ENCODE results near the gene HYAL1. TPM values are rescaled to one million over a fixed set of nuclear protein-coding genes. Genes with fewer than 3 reads are reported as not detected.
A peak's percentile ranks its signal among the peaks of the same experiment; 100 is the strongest.

The HYAL1 gene
- total and polyA plus RNA-seq, 2 donors, result 0.09 to 1.8 TPM

GRCh38 chr3:50320853-50321335, 17.5 kb upstream of the HYAL1 start:
- Histone ChIP-seq H3K9me3 (ENCODE audit: control insufficient read depth in 2 of 2, insufficient read depth in 1 of 2, low read length in 1 of 2) (no peaks in the 10 kb centered on the region), H3K4me1 (ENCODE audit: control insufficient read depth in 2 of 2, insufficient read depth in 2 of 2, low read length in 2 of 2) (peaks cover 8 to 30% of the 10 kb centered on the region in 2 donors), H3K4me3 (ENCODE audit: low read length in 2 of 2) (peak overlapping the region; percentile 71 to 75), H3K27me3 (ENCODE audit: control insufficient read depth in 2 of 2, insufficient read depth in 1 of 2, low read length in 1 of 2) (no peaks in the 10 kb centered on the region), H3K27ac (ENCODE audit: low read depth in 1 of 2, low read length in 1 of 2) (peak overlapping the region in 1 of 2 donors; percentile 44), H3K36me3 (ENCODE audit: control insufficient read depth in 2 of 2, insufficient read depth in 2 of 2, low read length in 1 of 2) (peaks cover 13 to 14% of the 10 kb centered on the region in 2 donors)
- under 1% methylated on average over 45 of the region's 45 CpGs for WGBS
- peak in 6 of 9 donors; percentile 67 to 86 (median 78) for DNase-seq (ENCODE audit: low read depth in 6 of 9, low spot score in 9 of 9)

- DNase-seq (ENCODE audit: low read depth in 6 of 9, low spot score in 9 of 9), result no peak
- peaks cover 5 to 7% of the 10 kb centered on the region in 2 donors for H3K36me3 ChIP-seq (ENCODE audit: control insufficient read depth in 2 of 2, insufficient read depth in 2 of 2, low read length in 1 of 2)
- 98% methylated on average over 29 of the region's 29 CpGs for WGBS
These were observed 16.7 kb upstream of the HYAL1 start for GRCh38 chr3:50319894-50320625.

GRCh38 chr3:50319181-50319893, 16.0 kb upstream of the HYAL1 start:
- WGBS, result 97% methylated on average over 16 of the region's 16 CpGs
- Histone ChIP-seq H3K4me3 (ENCODE audit: low read length in 2 of 2) (no peak overlapping the region), H3K36me3 (ENCODE audit: control insufficient read depth in 2 of 2, insufficient read depth in 2 of 2, low read length in 1 of 2) (peaks cover 4 to 6% of the 10 kb centered on the region in 2 donors), H3K27me3 (ENCODE audit: control insufficient read depth in 2 of 2, insufficient read depth in 1 of 2, low read length in 1 of 2) (no peaks in the 10 kb centered on the region), H3K9me3 (ENCODE audit: control insufficient read depth in 2 of 2, insufficient read depth in 1 of 2, low read length in 1 of 2) (no peaks in the 10 kb centered on the region), H3K27ac (ENCODE audit: low read depth in 1 of 2, low read length in 1 of 2) (no peak overlapping the region), H3K4me1 (ENCODE audit: control insufficient read depth in 2 of 2, insufficient read depth in 2 of 2, low read length in 2 of 2) (peaks cover 8 to 29% of the 10 kb centered on the region in 2 donors)
- no peak for DNase-seq (ENCODE audit: low read depth in 6 of 9, low spot score in 9 of 9)

More at GRCh38 chr3:50319894-50320625, 16.7 kb upstream of the HYAL1 start:
- H3K27ac ChIP-seq (ENCODE audit: low read depth in 1 of 2, low read length in 1 of 2), result no peak overlapping the region
- no peaks in the 10 kb centered on the region for H3K27me3 ChIP-seq (ENCODE audit: control insufficient read depth in 2 of 2, insufficient read depth in 1 of 2, low read length in 1 of 2)
- no peaks in the 10 kb centered on the region for H3K9me3 ChIP-seq (ENCODE audit: control insufficient read depth in 2 of 2, insufficient read depth in 1 of 2, low read length in 1 of 2)
- peaks cover 8 to 30% of the 10 kb centered on the region in 2 donors for H3K4me1 ChIP-seq (ENCODE audit: control insufficient read depth in 2 of 2, insufficient read depth in 2 of 2, low read length in 2 of 2)
- peak overlapping the region; percentile 71 to 75 for H3K4me3 ChIP-seq (ENCODE audit: low read length in 2 of 2)

GRCh38 chr3:50318615-50319014, 15.2 kb upstream of the HYAL1 start:
- H3K4me1 ChIP-seq (ENCODE audit: control insufficient read depth in 2 of 2, insufficient read depth in 2 of 2, low read length in 2 of 2), result peaks cover 8 to 26% of the 10 kb centered on the region in 2 donors
- DNase-seq (ENCODE audit: low read depth in 6 of 9, low spot score in 9 of 9), result no peak

GRCh38 chr3:50318163-50318562, 14.8 kb upstream of the HYAL1 start:
- H3K27ac ChIP-seq (ENCODE audit: low read depth in 1 of 2, low read length in 1 of 2), result no peak overlapping the region
- no peak for DNase-seq (ENCODE audit: low read depth in 6 of 9, low spot score in 9 of 9)
- H3K9me3 ChIP-seq (ENCODE audit: control insufficient read depth in 2 of 2, insufficient read depth in 1 of 2, low read length in 1 of 2), result no peaks in the 10 kb centered on the region
- H3K27me3 ChIP-seq (ENCODE audit: control insufficient read depth in 2 of 2, insufficient read depth in 1 of 2, low read length in 1 of 2), result no peaks in the 10 kb centered on the region
- H3K4me3 ChIP-seq (ENCODE audit: low read length in 2 of 2), result no peak overlapping the region
- 93% methylated on average over 11 of the region's 11 CpGs for WGBS
- H3K36me3 ChIP-seq (ENCODE audit: control insufficient read depth in 2 of 2, insufficient read depth in 2 of 2, low read length in 1 of 2), result peaks cover 0 to 3% of the 10 kb centered on the region in 2 donors
- peaks cover 8 to 26% of the 10 kb centered on the region in 2 donors for H3K4me1 ChIP-seq (ENCODE audit: control insufficient read depth in 2 of 2, insufficient read depth in 2 of 2, low read length in 2 of 2)

More at GRCh38 chr3:50318615-50319014, 15.2 kb upstream of the HYAL1 start:
- H3K27me3 ChIP-seq (ENCODE audit: control insufficient read depth in 2 of 2, insufficient read depth in 1 of 2, low read length in 1 of 2), result no peaks in the 10 kb centered on the region
- 81% methylated on average over 10 of the region's 10 CpGs for WGBS
- no peak overlapping the region for H3K27ac ChIP-seq (ENCODE audit: low read depth in 1 of 2, low read length in 1 of 2)
- peaks cover 0 to 3% of the 10 kb centered on the region in 2 donors for H3K36me3 ChIP-seq (ENCODE audit: control insufficient read depth in 2 of 2, insufficient read depth in 2 of 2, low read length in 1 of 2)
- H3K4me3 ChIP-seq (ENCODE audit: low read length in 2 of 2), result no peak overlapping the region
- no peaks in the 10 kb centered on the region for H3K9me3 ChIP-seq (ENCODE audit: control insufficient read depth in 2 of 2, insufficient read depth in 1 of 2, low read length in 1 of 2)

GRCh38 chr3:50317300-50317699, 13.9 kb upstream of the HYAL1 start:
- peaks cover 8 to 24% of the 10 kb centered on the region in 2 donors for H3K4me1 ChIP-seq (ENCODE audit: control insufficient read depth in 2 of 2, insufficient read depth in 2 of 2, low read length in 2 of 2)

GRCh38 chr3:50316657-50317242, 13.4 kb upstream of the HYAL1 start:
- Histone ChIP-seq H3K36me3 (ENCODE audit: control insufficient read depth in 2 of 2, insufficient read depth in 2 of 2, low read length in 1 of 2) (peaks cover 0 to 3% of the 10 kb centered on the region in 2 donors), H3K27ac (ENCODE audit: low read depth in 1 of 2, low read length in 1 of 2) (peak overlapping the region in 1 of 2 donors; percentile 25), H3K27me3 (ENCODE audit: control insufficient read depth in 2 of 2, insufficient read depth in 1 of 2, low read length in 1 of 2) (no peaks in the 10 kb centered on the region), H3K9me3 (ENCODE audit: control insufficient read depth in 2 of 2, insufficient read depth in 1 of 2, low read length in 1 of 2) (no peaks in the 10 kb centered on the region), H3K4me3 (ENCODE audit: low read length in 2 of 2) (no peak overlapping the region), H3K4me1 (ENCODE audit: control insufficient read depth in 2 of 2, insufficient read depth in 2 of 2, low read length in 2 of 2) (peaks cover 5 to 18% of the 10 kb centered on the region in 2 donors)
- 82% methylated on average over 9 of the region's 9 CpGs for WGBS
- no peak for DNase-seq (ENCODE audit: low read depth in 6 of 9, low spot score in 9 of 9)

More at GRCh38 chr3:50317300-50317699, 13.9 kb upstream of the HYAL1 start:
- WGBS, result 90% methylated on average over 6 of the region's 6 CpGs
- H3K36me3 ChIP-seq (ENCODE audit: control insufficient read depth in 2 of 2, insufficient read depth in 2 of 2, low read length in 1 of 2), result peaks cover 0 to 3% of the 10 kb centered on the region in 2 donors
- H3K27ac ChIP-seq (ENCODE audit: low read depth in 1 of 2, low read length in 1 of 2), result peak overlapping the region in 1 of 2 donors; percentile 25
- no peak overlapping the region for H3K4me3 ChIP-seq (ENCODE audit: low read length in 2 of 2)
- H3K9me3 ChIP-seq (ENCODE audit: control insufficient read depth in 2 of 2, insufficient read depth in 1 of 2, low read length in 1 of 2), result no peaks in the 10 kb centered on the region
- no peak for DNase-seq (ENCODE audit: low read depth in 6 of 9, low spot score in 9 of 9)
- no peaks in the 10 kb centered on the region for H3K27me3 ChIP-seq (ENCODE audit: control insufficient read depth in 2 of 2, insufficient read depth in 1 of 2, low read length in 1 of 2)

- WGBS, result over 99% methylated on average over 4 of the region's 4 CpGs
- Histone ChIP-seq H3K27ac (ENCODE audit: low read depth in 1 of 2, low read length in 1 of 2) (no peak overlapping the region), H3K4me1 (ENCODE audit: control insufficient read depth in 2 of 2, insufficient read depth in 2 of 2, low read length in 2 of 2) (peaks cover 0 to 7% of the 10 kb centered on the region in 2 donors), H3K9me3 (ENCODE audit: control insufficient read depth in 2 of 2, insufficient read depth in 1 of 2, low read length in 1 of 2) (no peaks in the 10 kb centered on the region), H3K36me3 (ENCODE audit: control insufficient read depth in 2 of 2, insufficient read depth in 2 of 2, low read length in 1 of 2) (peaks cover 0 to 3% of the 10 kb centered on the region in 2 donors), H3K4me3 (ENCODE audit: low read length in 2 of 2) (no peak overlapping the region), H3K27me3 (ENCODE audit: control insufficient read depth in 2 of 2, insufficient read depth in 1 of 2, low read length in 1 of 2) (no peaks in the 10 kb centered on the region)
- no peak for DNase-seq (ENCODE audit: low read depth in 6 of 9, low spot score in 9 of 9)
These were observed 11.4 kb upstream of the HYAL1 start for GRCh38 chr3:50314816-50315215.

Measured in thymus (tissue), 11 donors.